SK-MEL-5 (cell line): ENCODE results near the gene CPB2. TPM values are rescaled to one million over a fixed set of nuclear protein-coding genes. Genes with fewer than 3 reads are reported as not detected.
A peak's percentile ranks its signal among the peaks of the same experiment; 100 is the strongest.

ENCODE experiments used
- DNase-seq: peaks from one replicate; pipeline ENCODE4 v3.0.0-alpha.2; 2016; ENCODE audit warnings: low read depth, low spot score
- in situ Hi-C: cut with HindIII; loops from 2 replicates; pipeline ENCODE4 v1.10.0; 2016; ENCODE audit warnings: low sequenced_read_pairs, high pct_unique_total_duplicates, low pct_unique_long_range_greater_than_20kb
- total RNA-seq: library from RNA; depleted of rRNA; stranded (reverse); fragments of >200 nt; shearing (Covaris generic); gene quantifications from 2 replicates; pipeline ENCODE4 v1.2.3, GENCODE V29; 2014

Gene CPB2
- total RNA-seq, 1 experiment from 2014 or later: 0.55 TPM

GRCh38 chr13:46076827-46077226 lies 28.0 kb downstream of the CPB2 start:
- in situ Hi-C loops: no loop called here
- DNase-seq: no peak

- no peak for DNase-seq
- in situ Hi-C loops: no loop called here
These were observed 29.0 kb downstream of the CPB2 start for GRCh38 chr13:46075811-46076210.

- in situ Hi-C loops: no loop called here
- DNase-seq: peak; percentile 12
These were observed 33.1 kb downstream of the CPB2 start for GRCh38 chr13:46071590-46072249.

GRCh38 chr13:46063292-46063691 lies 41.5 kb downstream of the CPB2 start:
- in situ Hi-C loops: no loop called here
- no peak for DNase-seq

- no peak for DNase-seq
- in situ Hi-C loops: no loop called here
These were observed 42.6 kb downstream of the CPB2 start for GRCh38 chr13:46062185-46062584.

GRCh38 chr13:46059405-46059804 lies 45.4 kb downstream of the CPB2 start:
- in situ Hi-C loops: no loop called here
- no peak for DNase-seq

GRCh38 chr13:46058268-46058667 lies 46.6 kb downstream of the CPB2 start:
- in situ Hi-C loops: no loop called here

GRCh38 chr13:46057256-46058015 lies 47.4 kb downstream of the CPB2 start:
- in situ Hi-C loops: no loop called here
- DNase-seq: peak; percentile 100

More at GRCh38 chr13:46058268-46058667, 46.6 kb downstream of the CPB2 start:
- peak; percentile 46 for DNase-seq

- in situ Hi-C loops: no loop called here
- DNase-seq: no peak
These were observed 51.4 kb downstream of the CPB2 start for GRCh38 chr13:46053162-46054012.

- in situ Hi-C loops: no loop called here
- DNase-seq: peak; percentile 98
These were observed 52.3 kb downstream of the CPB2 start, which contains the start of gene ZC3H13 for GRCh38 chr13:46052319-46053161. Gene ZC3H13, minus strand, starts transcription at chr13:46052746. Its CDS starts 7,239 bp downstream, at chr13:46045507.

- in situ Hi-C loops: no loop called here
These were observed 52.9 kb downstream of the CPB2 start for GRCh38 chr13:46051968-46052318.

GRCh38 chr13:46050771-46051170 lies 54.1 kb downstream of the CPB2 start:
- in situ Hi-C loops: no loop called here
- DNase-seq: peak; percentile 62

More at GRCh38 chr13:46051968-46052318, 52.9 kb downstream of the CPB2 start:
- no peak for DNase-seq

GRCh38 chr13:46045424-46045823 lies 59.4 kb downstream of the CPB2 start:
- no peak for DNase-seq
- in situ Hi-C loops: no loop called here

- no peak for DNase-seq
- in situ Hi-C loops: no loop called here
These were observed 61.2 kb downstream of the CPB2 start for GRCh38 chr13:46043647-46044046.

- in situ Hi-C loops: no loop called here
- DNase-seq: no peak
These were observed 63.4 kb downstream of the CPB2 start for GRCh38 chr13:46041419-46041839.

- in situ Hi-C loops: no loop called here
- DNase-seq: no peak
These were observed 64.1 kb downstream of the CPB2 start for GRCh38 chr13:46040763-46041162.

GRCh38 chr13:46039411-46040182 lies 65.2 kb downstream of the CPB2 start:
- no peak for DNase-seq
- in situ Hi-C loops: no loop called here
